Measurements from ENCODE around the gene ZNF248.

ZNF248 gene

GRCh38 chr10:37812290-37812689 lies 45.1 kb downstream of the ZNF248 start:
- no peak for TF ChIP-seq CTCF (conservative IDR thresholded peaks at IDR 0.05; ENCODE audit: control insufficient read depth, insufficient read depth, low read depth, low read length)
- DNase-seq (ENCODE audit: low read depth), result no peak
- H3K4me3 ChIP-seq (ENCODE audit: control insufficient read depth, low read depth, low read length), result no peak overlapping the region

GRCh38 chr10:37803269-37803668 lies 54.1 kb downstream of the ZNF248 start:
- TF ChIP-seq CTCF (conservative IDR thresholded peaks at IDR 0.05; ENCODE audit: control insufficient read depth, insufficient read depth, low read depth, low read length), result no peak
- H3K4me3 ChIP-seq (ENCODE audit: control insufficient read depth, low read depth, low read length), result no peak overlapping the region

GRCh38 chr10:37801557-37801956 lies 55.9 kb downstream of the ZNF248 start:
- no peak for TF ChIP-seq CTCF (conservative IDR thresholded peaks at IDR 0.05; ENCODE audit: control insufficient read depth, insufficient read depth, low read depth, low read length)
- DNase-seq (ENCODE audit: low read depth), result no peak
- H3K4me3 ChIP-seq (ENCODE audit: control insufficient read depth, low read depth, low read length), result no peak overlapping the region

More at GRCh38 chr10:37803269-37803668, 54.1 kb downstream of the ZNF248 start:
- DNase-seq (ENCODE audit: low read depth), result no peak

GRCh38 chr10:37794305-37794976 lies 63.0 kb downstream of the ZNF248 start:
- no peak for TF ChIP-seq CTCF (conservative IDR thresholded peaks at IDR 0.05; ENCODE audit: control insufficient read depth, insufficient read depth, low read depth, low read length)
- no peak for DNase-seq (ENCODE audit: low read depth)
- H3K4me3 ChIP-seq (ENCODE audit: control insufficient read depth, low read depth, low read length), result no peak overlapping the region

- no peak for TF ChIP-seq CTCF (conservative IDR thresholded peaks at IDR 0.05; ENCODE audit: control insufficient read depth, insufficient read depth, low read depth, low read length)
- H3K4me3 ChIP-seq (ENCODE audit: control insufficient read depth, low read depth, low read length), result no peak overlapping the region
- DNase-seq (ENCODE audit: low read depth), result no peak
Observed at GRCh38 chr10:37789590-37789989, 67.8 kb downstream of the ZNF248 start.

- no peak for DNase-seq (ENCODE audit: low read depth)
- H3K4me3 ChIP-seq (ENCODE audit: control insufficient read depth, low read depth, low read length), result no peak overlapping the region
- no peak for TF ChIP-seq CTCF (conservative IDR thresholded peaks at IDR 0.05; ENCODE audit: control insufficient read depth, insufficient read depth, low read depth, low read length)
Observed at GRCh38 chr10:37784678-37785077, 72.7 kb downstream of the ZNF248 start.

- no peak for TF ChIP-seq CTCF (conservative IDR thresholded peaks at IDR 0.05; ENCODE audit: control insufficient read depth, insufficient read depth, low read depth, low read length)
- no peak overlapping the region for H3K4me3 ChIP-seq (ENCODE audit: control insufficient read depth, low read depth, low read length)
- no peak for DNase-seq (ENCODE audit: low read depth)
Observed at GRCh38 chr10:37780536-37780935, 76.9 kb downstream of the ZNF248 start.

All from fibroblast of mammary gland (primary cell).